ENCODE data around the gene TMEM253. TPM values are rescaled to one million over a fixed set of nuclear protein-coding genes. Genes with fewer than 3 reads are reported as not detected.
A peak's percentile ranks its signal among the peaks of the same experiment; 100 is the strongest.

Gene TMEM253
- polyA plus RNA-seq, 4 donors, result 57.9 to 245 (median 101) TPM

DNA sequence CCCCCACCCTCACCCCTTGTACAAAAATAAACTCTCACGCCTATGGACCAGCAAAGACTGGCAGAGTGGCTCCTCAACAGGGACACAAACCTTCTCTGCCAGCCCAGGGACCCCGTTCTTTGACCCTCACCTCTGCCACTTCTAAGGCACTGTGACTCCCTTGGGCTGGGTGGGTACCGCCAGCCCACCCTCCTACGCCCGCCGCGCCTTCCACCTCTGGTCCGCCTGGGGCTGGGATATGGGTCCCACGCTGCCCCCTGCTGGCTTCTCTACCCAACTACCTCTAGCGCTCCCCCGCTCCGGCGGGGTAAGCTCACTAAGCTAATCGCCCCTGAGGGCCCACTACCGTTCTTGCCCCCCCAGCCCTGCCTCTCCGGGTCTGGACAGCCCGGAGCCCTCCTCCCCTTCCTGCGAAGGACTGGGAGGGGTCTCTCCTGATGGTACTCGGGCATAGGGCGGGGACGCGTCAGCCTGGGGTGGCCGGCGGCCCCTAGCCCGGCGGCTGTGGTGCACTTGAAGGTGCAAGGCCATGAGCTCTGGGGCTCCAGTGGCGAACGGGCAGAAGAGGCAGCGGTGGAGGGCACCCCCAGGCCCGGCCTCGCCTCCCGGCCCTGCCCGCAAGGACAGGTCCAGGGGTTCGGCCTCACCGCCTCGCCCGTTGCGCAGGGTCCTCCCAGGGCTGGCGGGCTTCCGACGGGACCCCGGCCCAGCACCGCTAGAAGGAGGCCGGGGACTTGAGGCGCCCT, 10.5 kb upstream of the TMEM253 start:
- 86 to 94% (median 90%) methylated on average over 34 to 45 of the region's 45 CpGs for WGBS, 3 donors
- peaks cover 3 to 75% (median 6%) of the 10 kb centered on the region in 3 donors for H3K36me3 ChIP-seq (ENCODE audit: control insufficient read depth in 3 of 3, insufficient read depth in 2 of 3, low read depth in 1 of 3, low read length in 3 of 3)
- FAIRE-seq, result no peak
- no peaks in the 10 kb centered on the region for H3K27me3 ChIP-seq (ENCODE audit: control insufficient read depth in 3 of 3, insufficient read depth in 3 of 3, low read length in 3 of 3)
- no peaks in the 10 kb centered on the region for H3K9me3 ChIP-seq (ENCODE audit: control insufficient read depth in 2 of 2, insufficient read depth in 1 of 2, low read depth in 1 of 2, low read length in 1 of 2)
- H3K4me1 ChIP-seq (ENCODE audit: control insufficient read depth in 3 of 3, insufficient read depth in 2 of 3, low read depth in 1 of 3, low read length in 2 of 3), result peaks cover 0 to 23% (median 2%) of the 10 kb centered on the region in 3 donors
- peak in 1 of 2 donors; percentile 41 for DNase-seq
- no peak overlapping the region for H3K4me3 ChIP-seq (ENCODE audit: low read depth in 1 of 3, low read length in 3 of 3)
- no peak overlapping the region for H3K27ac ChIP-seq (ENCODE audit: low read depth in 1 of 3, low read length in 2 of 3)

DNA sequence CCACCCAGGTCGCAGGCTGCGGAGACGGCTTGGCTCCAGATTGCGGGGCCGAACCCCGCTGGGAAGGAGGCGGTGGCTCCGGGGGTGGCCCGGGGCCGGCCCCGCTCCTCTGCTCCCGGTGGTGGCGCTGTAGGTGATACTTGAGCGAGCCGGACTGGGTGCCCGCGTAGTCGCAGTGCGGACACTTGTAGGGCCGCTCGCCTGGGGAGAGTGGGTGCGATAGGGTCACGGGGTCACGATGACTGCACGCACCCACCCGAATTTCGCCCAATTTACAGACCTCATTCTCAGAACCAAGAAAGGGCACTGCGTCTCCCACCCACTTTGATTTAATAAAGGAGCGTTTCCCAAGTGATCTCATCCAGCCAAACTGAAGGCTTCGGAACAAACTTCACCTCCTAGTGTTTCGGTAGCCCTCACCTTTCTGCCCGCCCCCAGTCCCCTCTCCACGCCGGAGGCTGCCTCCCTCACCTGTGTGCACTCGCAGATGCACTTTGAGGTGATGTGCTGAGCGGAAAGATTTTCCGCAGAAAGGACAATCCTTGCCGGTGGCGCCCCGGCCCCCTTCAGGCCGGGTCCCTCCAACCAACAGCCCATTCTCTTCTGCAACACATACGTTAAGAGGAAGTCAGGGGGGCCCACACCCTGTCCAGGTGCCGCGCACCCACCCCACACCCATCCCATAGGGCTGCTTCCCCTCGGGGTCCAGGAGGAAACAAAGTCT, 9.8 kb upstream of the TMEM253 start:
- FAIRE-seq, result no peak
- 92 to 93% (median 92%) methylated on average over 37 to 45 of the region's 45 CpGs for WGBS, 3 donors
- no peak for DNase-seq

DNA sequence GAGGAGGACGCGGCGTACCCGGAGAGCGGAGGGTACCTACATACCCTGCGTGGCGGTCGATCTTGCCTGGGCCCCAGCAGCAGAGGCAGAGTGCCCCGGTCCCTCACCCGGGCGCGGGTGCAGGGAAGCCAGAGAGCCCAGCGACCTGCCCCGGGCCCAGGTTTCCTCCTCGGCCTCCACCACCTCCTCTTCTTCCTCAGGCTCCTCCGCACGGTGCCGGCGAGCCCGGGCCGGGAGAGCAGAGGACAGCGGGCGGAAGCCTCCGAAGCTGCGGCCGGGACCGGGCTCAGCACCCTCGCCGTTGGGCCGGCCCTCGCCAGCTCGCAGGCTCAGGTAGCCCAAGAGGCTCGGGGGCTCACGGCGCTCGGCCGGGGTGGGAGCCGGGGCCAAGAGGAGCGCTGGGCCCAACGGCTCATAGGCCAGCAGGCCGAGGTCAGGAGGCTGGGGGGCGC, 9.0 kb upstream of the TMEM253 start:
- H3K9me3 ChIP-seq (ENCODE audit: control insufficient read depth in 2 of 2, insufficient read depth in 1 of 2, low read depth in 1 of 2, low read length in 1 of 2), result no peaks in the 10 kb centered on the region
- peaks cover 3 to 66% (median 6%) of the 10 kb centered on the region in 3 donors for H3K36me3 ChIP-seq (ENCODE audit: control insufficient read depth in 3 of 3, insufficient read depth in 2 of 3, low read depth in 1 of 3, low read length in 3 of 3)
- no peaks in the 10 kb centered on the region for H3K27me3 ChIP-seq (ENCODE audit: control insufficient read depth in 3 of 3, insufficient read depth in 3 of 3, low read length in 3 of 3)
- no peak overlapping the region for H3K27ac ChIP-seq (ENCODE audit: low read depth in 1 of 3, low read length in 2 of 3)
- 89 to 92% (median 92%) methylated on average over 32 to 42 of the region's 42 CpGs for WGBS, 3 donors
- no peak for DNase-seq
- no peak overlapping the region for H3K4me3 ChIP-seq (ENCODE audit: low read depth in 1 of 3, low read length in 3 of 3)
- peaks cover 0 to 27% (median 2%) of the 10 kb centered on the region in 3 donors for H3K4me1 ChIP-seq (ENCODE audit: control insufficient read depth in 3 of 3, insufficient read depth in 2 of 3, low read depth in 1 of 3, low read length in 2 of 3)
- no peak for FAIRE-seq

More for the DNA sequence above, 9.8 kb upstream of the TMEM253 start:
- H3K27ac ChIP-seq (ENCODE audit: low read depth in 1 of 3, low read length in 2 of 3), result no peak overlapping the region
- H3K4me1 ChIP-seq (ENCODE audit: control insufficient read depth in 3 of 3, insufficient read depth in 2 of 3, low read depth in 1 of 3, low read length in 2 of 3), result peaks cover 0 to 19% (median 2%) of the 10 kb centered on the region in 3 donors
- H3K9me3 ChIP-seq (ENCODE audit: control insufficient read depth in 2 of 2, insufficient read depth in 1 of 2, low read depth in 1 of 2, low read length in 1 of 2), result no peaks in the 10 kb centered on the region
- no peaks in the 10 kb centered on the region for H3K27me3 ChIP-seq (ENCODE audit: control insufficient read depth in 3 of 3, insufficient read depth in 3 of 3, low read length in 3 of 3)
- peaks cover 3 to 68% (median 6%) of the 10 kb centered on the region in 3 donors for H3K36me3 ChIP-seq (ENCODE audit: control insufficient read depth in 3 of 3, insufficient read depth in 2 of 3, low read depth in 1 of 3, low read length in 3 of 3)
- no peak overlapping the region for H3K4me3 ChIP-seq (ENCODE audit: low read depth in 1 of 3, low read length in 3 of 3)

DNA sequence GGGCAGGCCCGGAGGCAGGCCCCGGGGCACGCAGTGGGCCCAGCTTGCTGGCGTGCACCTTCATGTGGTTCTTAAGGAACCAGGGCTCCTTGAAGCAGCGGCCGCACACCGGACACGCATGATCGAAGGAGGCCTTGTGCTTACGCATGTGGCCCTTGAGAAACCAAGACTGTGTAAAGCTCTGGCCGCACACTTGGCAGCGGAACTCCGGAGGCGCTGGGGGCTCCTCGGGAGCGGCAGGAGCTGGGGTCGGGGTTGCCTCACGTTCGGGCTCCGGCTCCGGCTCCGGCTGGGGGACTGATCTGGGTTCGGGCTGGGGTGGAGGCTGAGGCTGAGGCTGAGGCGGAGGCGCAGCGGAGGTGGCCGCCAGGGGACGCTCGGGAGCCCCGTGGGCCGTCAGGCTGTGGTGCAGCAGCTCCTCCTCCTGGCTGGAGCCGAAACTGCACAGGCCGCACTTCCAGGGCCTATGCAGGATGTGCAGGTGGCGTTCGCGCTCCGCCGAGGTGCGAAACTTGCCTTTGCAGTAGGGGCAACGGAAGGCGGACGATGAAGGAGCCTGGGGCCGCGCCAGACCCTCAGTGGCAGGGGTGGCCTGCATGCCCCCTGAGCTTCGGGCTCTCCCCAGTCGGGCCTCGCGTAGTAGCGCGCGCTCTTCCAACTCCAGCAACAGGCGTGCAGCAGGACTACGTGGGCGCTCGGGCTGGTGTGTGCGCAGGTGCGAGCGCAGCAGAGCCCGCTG, 8.4 kb upstream of the TMEM253 start:
- FAIRE-seq, result no peak
- H3K4me3 ChIP-seq (ENCODE audit: low read depth in 1 of 3, low read length in 3 of 3), result no peak overlapping the region

DNA sequence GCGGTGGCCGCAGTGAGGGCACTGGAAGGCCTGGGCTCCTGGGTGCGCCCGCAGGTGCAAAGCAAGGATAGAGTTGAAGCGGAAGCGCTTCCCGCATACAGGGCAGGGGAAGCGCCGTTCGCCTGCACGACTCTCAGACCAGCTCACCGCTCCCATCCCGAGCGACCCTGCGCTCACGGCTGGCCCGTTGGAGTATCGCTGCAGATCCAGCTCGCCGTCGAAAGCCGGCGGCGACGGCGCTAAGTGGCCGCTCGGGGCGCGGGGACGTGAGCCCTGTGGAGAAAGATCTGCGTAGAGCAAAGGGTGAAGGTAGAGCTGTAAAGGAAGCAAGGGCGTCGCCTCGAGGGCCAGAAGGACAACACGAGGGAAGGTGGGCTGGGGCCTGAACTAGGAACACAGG, 7.8 kb upstream of the TMEM253 start:
- Histone ChIP-seq H3K36me3 (ENCODE audit: control insufficient read depth in 3 of 3, insufficient read depth in 2 of 3, low read depth in 1 of 3, low read length in 3 of 3) (peaks cover 3 to 55% (median 6%) of the 10 kb centered on the region in 3 donors), H3K27me3 (ENCODE audit: control insufficient read depth in 3 of 3, insufficient read depth in 3 of 3, low read length in 3 of 3) (no peaks in the 10 kb centered on the region), H3K4me3 (ENCODE audit: low read depth in 1 of 3, low read length in 3 of 3) (no peak overlapping the region), H3K27ac (ENCODE audit: low read depth in 1 of 3, low read length in 2 of 3) (no peak overlapping the region), H3K9me3 (ENCODE audit: control insufficient read depth in 2 of 2, insufficient read depth in 1 of 2, low read depth in 1 of 2, low read length in 1 of 2) (no peaks in the 10 kb centered on the region), H3K4me1 (ENCODE audit: control insufficient read depth in 3 of 3, insufficient read depth in 2 of 3, low read depth in 1 of 3, low read length in 2 of 3) (peaks cover 0 to 30% (median 2%) of the 10 kb centered on the region in 3 donors)
- WGBS, 3 donors, result 77 to 81% (median 80%) methylated on average over 36 of the region's 36 CpGs
- FAIRE-seq, result no peak
- DNase-seq, result no peak

More for the DNA sequence above, 8.4 kb upstream of the TMEM253 start:
- peaks cover 0 to 29% (median 2%) of the 10 kb centered on the region in 3 donors for H3K4me1 ChIP-seq (ENCODE audit: control insufficient read depth in 3 of 3, insufficient read depth in 2 of 3, low read depth in 1 of 3, low read length in 2 of 3)
- no peak overlapping the region for H3K27ac ChIP-seq (ENCODE audit: low read depth in 1 of 3, low read length in 2 of 3)
- no peaks in the 10 kb centered on the region for H3K27me3 ChIP-seq (ENCODE audit: control insufficient read depth in 3 of 3, insufficient read depth in 3 of 3, low read length in 3 of 3)
- no peaks in the 10 kb centered on the region for H3K9me3 ChIP-seq (ENCODE audit: control insufficient read depth in 2 of 2, insufficient read depth in 1 of 2, low read depth in 1 of 2, low read length in 1 of 2)
- WGBS, 3 donors, result 39 to 43% (median 43%) methylated on average over 51 to 59 of the region's 59 CpGs
- peaks cover 3 to 61% (median 6%) of the 10 kb centered on the region in 3 donors for H3K36me3 ChIP-seq (ENCODE audit: control insufficient read depth in 3 of 3, insufficient read depth in 2 of 3, low read depth in 1 of 3, low read length in 3 of 3)
- DNase-seq, result peak; percentile 72 to 90

DNA sequence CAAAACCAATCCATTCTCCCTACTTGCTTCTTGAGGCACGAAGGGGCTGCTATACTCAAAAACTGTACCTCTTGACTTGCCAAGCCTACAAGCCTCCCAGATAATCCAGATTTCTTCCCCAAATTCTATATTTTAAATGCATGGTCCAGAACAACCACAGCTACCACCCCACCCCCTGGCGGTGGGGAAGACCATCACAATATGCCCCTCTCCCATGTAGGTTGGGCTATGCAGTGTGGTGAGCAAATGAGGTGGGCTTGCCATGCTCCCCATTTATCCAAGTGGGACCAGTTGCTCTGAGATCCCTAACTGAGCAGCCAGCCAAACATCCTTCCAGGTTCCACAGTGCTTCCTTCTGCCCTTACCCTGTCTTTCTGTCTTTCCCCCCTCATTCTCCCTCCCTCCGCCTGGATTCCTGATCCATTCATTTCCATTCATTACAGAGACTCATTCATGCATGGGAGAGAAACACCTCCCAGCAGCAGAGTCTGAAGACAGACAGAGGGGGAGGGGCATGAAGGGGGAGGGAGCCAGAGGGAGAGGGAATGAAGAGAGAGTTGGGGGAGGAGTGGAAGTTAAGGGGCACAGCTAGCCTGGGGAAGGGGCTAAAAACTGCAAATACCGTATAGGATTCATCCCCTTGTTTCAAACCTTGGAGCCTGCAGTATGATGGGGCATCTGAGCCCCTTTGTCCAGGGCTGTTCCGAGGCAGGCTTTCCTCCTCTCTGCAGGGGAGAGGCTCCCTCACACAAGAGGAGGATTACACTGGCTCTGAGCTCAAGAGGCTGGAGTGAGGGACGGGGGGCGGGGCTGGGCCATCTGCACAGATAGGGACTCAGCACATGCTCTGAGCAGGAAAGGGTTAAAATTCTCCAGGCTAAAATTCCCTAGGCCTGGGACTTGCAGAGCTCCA, 6.8 kb upstream of the TMEM253 start:
- FAIRE-seq (no peak), DNase-seq (peak in 1 of 2 donors; percentile 51)
- Histone ChIP-seq H3K4me1 (ENCODE audit: control insufficient read depth in 3 of 3, insufficient read depth in 2 of 3, low read depth in 1 of 3, low read length in 2 of 3) (peaks cover 0 to 30% (median 2%) of the 10 kb centered on the region in 3 donors), H3K27ac (ENCODE audit: low read depth in 1 of 3, low read length in 2 of 3) (peak overlapping the region in 1 of 3 donors; percentile 30), H3K27me3 (ENCODE audit: control insufficient read depth in 3 of 3, insufficient read depth in 3 of 3, low read length in 3 of 3) (no peaks in the 10 kb centered on the region), H3K36me3 (ENCODE audit: control insufficient read depth in 3 of 3, insufficient read depth in 2 of 3, low read depth in 1 of 3, low read length in 3 of 3) (peaks cover 3 to 45% (median 4%) of the 10 kb centered on the region in 3 donors), H3K4me3 (ENCODE audit: low read depth in 1 of 3, low read length in 3 of 3) (no peak overlapping the region), H3K9me3 (ENCODE audit: control insufficient read depth in 2 of 2, insufficient read depth in 1 of 2, low read depth in 1 of 2, low read length in 1 of 2) (no peaks in the 10 kb centered on the region)
- WGBS, 3 donors, result 55 to 56% (median 55%) methylated on average over 7 of the region's 7 CpGs

DNA sequence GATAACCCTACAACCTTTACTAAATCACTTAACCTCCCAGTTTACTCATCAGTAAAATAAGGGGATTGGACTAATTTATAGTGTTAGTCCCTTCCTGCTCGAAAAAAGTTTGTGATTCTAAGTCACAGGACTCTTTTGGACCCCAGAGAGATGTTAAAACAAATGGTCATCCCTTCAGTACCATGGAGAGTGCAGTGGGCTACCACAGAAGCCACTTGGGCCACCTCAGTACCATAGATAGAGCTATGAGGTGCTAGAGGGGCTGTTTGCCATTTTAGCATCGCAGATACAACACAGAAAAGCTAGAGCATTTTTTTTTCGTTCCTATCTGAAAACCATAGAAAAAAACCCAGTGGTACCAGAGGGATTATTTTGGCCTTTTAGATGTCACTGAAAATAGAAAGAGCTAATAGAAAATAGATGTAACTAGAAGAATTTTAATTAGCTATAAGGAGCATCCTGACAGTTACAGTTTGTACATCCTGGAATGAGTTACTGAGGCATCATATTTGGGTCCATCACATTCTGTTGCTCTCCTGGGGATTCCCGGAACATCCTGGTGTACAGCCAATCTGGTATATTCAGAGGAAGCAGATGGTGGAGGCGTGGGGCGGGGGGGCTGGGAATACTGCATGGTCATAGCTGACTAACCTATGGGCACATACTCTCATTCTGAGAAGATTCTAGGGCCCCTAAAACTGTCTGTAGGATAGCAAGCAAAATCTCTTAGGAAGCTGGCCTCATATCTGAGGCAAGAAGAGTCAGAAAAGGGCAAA, 5.2 kb upstream of the TMEM253 start:
- Histone ChIP-seq H3K9me3 (ENCODE audit: control insufficient read depth in 2 of 2, insufficient read depth in 1 of 2, low read depth in 1 of 2, low read length in 1 of 2) (no peaks in the 10 kb centered on the region), H3K4me1 (ENCODE audit: control insufficient read depth in 3 of 3, insufficient read depth in 2 of 3, low read depth in 1 of 3, low read length in 2 of 3) (peaks cover 0 to 46% (median 2%) of the 10 kb centered on the region in 3 donors), H3K36me3 (ENCODE audit: control insufficient read depth in 3 of 3, insufficient read depth in 2 of 3, low read depth in 1 of 3, low read length in 3 of 3) (peaks cover 2 to 31% (median 3%) of the 10 kb centered on the region in 3 donors), H3K27me3 (ENCODE audit: control insufficient read depth in 3 of 3, insufficient read depth in 3 of 3, low read length in 3 of 3) (no peaks in the 10 kb centered on the region), H3K4me3 (ENCODE audit: low read depth in 1 of 3, low read length in 3 of 3) (no peak overlapping the region), H3K27ac (ENCODE audit: low read depth in 1 of 3, low read length in 2 of 3) (peak overlapping the region in 2 of 3 donors; percentile 72 to 88)
- no peak for DNase-seq
- 62 to 67% (median 67%) methylated on average over 6 of the region's 6 CpGs for WGBS, 3 donors
- no peak for FAIRE-seq

Data from small intestine (tissue), 7 donors.